ENCODE measurements around the gene OPRL1.
"Not testable (repeated sequence)": the region's sequence is repeated elsewhere in the genome, so short reads cannot be mapped to it uniquely, and the experiment has no call there.

The OPRL1 gene

GRCh38 chr20:64114356-64114971, 34.6 kb downstream of the OPRL1 start:
- in situ Hi-C loops (cut with MboI; ENCODE audit: low sequenced_read_pairs) = no loop called here

DNA sequence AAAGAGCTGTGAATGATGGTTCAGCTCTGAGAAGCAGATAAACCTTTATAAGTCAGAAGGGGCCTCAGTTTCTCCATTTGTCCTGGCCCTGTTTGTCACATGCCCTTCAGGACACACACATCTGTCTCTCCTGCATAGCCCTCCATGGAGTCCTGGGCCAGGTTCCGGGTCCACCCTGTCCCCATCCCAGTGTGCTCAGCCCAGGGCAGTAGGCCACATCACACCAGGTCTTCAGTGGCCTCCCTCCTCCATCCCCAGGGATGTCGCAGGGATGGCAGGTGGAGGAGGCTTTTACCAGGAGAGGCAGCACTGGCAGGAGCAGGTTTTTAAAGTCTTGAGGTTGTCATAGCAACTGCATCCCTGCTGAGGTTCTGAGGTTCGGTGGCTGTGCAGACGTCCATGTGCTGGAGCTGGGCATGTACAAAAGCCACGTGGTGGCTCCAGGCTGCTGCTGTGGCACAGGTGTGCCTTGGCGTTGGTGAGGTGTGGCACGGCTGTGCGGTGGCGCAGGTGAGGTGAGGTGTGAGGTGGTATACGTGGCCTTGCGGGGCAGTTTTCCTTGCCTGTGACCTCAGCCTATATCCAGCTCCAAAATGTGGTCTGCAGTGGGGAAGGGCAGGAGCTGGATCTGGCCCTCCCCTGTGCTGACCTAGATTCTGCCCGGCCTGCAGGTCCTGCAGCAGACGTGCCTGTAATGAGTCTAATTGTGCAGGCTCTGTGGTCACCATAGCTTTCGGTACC, 35.5 kb downstream of the OPRL1 start:
- in situ Hi-C loops (cut with MboI; ENCODE audit: low sequenced_read_pairs) = no loop called here

- in situ Hi-C loops (cut with MboI; ENCODE audit: low sequenced_read_pairs) = no loop called here
Observed at GRCh38 chr20:64116016-64116415, 36.1 kb downstream of the OPRL1 start.

GRCh38 chr20:64116541-64117431, 36.9 kb downstream of the OPRL1 start:
- in situ Hi-C loops (cut with MboI; ENCODE audit: low sequenced_read_pairs) = no loop called here

DNA sequence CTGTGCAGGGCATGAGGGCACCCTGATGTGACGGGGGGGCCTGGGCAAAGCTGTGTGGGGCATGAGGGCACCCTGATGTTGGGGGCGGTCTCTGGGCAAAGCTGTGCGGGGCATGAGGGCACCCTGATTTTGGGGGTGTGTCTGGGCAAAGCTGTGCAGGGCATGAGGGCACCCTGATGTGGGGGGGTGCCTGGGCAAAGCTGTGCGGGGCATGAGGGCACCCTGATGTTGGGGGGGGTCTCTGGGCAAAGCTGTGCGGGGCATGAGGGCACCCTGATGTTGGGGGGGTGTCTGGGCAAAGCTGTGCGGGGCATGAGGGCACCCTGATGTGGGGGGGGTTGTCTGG, 37.5 kb downstream of the OPRL1 start:
- in situ Hi-C loops (cut with MboI; ENCODE audit: low sequenced_read_pairs) = not testable (repeated sequence)

DNA sequence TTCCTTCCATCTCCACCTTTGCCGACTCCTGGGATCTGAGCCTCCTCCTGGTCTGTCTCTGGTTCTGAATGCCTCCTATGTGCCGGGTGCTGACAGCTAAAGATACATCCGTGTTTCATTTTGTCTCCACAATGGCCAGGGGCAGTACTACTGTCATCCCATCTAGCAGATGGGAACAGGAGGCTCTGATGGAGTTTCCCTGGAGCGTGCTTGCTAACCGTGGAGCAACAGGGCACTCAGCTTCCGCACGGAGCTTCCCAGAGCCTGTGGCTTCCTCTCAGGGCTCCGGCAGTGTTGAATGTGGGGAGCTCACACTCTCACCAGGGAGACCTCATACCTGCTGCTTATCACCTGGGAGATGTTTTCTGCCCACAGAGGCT, 39.4 kb downstream of the OPRL1 start:
- in situ Hi-C loops (cut with MboI; ENCODE audit: low sequenced_read_pairs) = no loop called here

DNA sequence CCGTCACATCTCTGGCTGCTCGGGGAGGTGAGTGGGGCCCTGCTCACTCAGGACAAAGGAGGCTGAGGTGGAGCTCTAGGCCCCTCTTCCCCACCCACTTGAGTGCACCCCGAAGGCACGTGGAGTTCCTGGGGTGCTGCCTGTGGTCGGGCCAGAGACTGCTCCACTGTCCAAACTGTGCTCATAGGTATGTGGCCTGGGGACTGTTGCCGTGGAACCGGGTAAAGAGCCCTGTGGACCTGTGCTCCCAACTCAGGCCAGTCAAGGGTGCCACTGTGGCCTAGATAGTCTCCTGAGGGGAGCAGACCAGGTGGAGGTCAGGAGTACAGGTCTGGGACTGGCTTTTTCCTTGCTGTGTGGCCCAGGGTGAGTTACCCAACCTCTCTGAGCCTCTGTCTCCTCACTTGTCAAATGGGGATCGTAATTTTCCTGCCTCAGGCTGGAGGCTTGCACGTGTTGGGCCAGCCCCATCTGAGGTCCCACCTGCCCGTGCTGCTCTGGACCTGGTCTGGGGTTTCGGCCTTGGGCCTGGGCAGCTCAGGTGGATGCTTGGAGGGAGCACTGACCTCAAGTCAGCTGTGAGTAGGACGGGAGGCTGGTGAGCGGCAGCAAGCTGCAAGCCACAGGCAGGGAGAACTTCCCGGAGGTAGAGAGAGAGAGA, 39.9 kb downstream of the OPRL1 start:
- in situ Hi-C loops (cut with MboI; ENCODE audit: low sequenced_read_pairs) = no loop called here

GRCh38 chr20:64121586-64121985, 41.7 kb downstream of the OPRL1 start:
- in situ Hi-C loops (cut with MboI; ENCODE audit: low sequenced_read_pairs) = no loop called here

DNA sequence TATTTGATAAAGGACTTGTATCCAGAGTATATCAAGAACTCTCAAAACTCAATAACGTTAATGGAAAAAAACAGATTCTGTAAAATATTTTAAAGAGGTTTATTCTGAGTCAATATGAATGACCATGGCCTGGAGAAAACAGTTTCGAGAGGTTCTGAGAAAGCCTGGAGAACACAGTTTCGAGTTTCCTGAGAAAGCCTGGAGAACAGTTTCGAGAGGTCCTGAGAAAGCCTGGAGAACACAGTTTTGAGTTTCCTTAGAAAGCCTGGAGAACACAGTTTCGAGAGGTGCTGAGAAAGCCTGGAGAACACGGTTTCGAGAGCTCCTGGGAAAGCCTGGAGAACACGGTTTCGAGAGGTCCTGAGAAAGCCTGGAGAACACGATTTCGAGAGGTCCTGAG, 43.0 kb downstream of the OPRL1 start:
- in situ Hi-C loops (cut with MboI; ENCODE audit: low sequenced_read_pairs) = not testable (repeated sequence)

GRCh38 chr20:64123517-64123916, 43.6 kb downstream of the OPRL1 start:
- in situ Hi-C loops (cut with MboI; ENCODE audit: low sequenced_read_pairs) = not testable (repeated sequence)

DNA sequence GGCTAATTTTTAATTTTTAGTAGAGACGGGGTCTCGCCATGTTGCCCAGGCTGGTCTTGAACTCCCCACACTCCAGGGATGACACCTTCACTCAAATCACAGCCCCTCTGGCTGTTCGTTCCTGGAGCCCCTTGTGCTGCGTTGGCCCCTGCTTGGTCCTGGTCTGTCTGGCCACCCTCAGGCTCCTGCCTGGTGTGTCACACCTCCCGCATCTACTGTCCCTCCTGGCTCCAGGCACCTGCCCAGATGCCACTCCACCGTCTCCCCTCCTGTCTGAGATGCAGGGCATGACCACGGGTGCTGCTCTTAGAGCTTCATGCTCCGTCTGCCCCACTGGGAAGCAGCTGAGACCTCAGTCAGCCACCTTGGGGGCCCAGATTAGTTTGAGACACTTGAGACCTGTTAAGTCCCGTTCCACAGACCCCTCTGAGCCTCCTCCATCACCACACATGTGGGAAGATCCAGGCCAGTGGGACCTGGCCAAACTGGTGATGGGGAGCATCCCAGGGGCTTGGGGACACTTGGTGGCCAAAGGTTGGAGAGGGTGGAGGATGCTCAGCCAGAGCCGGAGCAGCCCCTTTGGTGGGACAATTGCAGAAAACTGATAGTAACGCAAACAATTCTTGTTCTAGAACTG, 49.4 kb downstream of the OPRL1 start:
- in situ Hi-C loops (cut with MboI; ENCODE audit: low sequenced_read_pairs) = no loop called here

DNA sequence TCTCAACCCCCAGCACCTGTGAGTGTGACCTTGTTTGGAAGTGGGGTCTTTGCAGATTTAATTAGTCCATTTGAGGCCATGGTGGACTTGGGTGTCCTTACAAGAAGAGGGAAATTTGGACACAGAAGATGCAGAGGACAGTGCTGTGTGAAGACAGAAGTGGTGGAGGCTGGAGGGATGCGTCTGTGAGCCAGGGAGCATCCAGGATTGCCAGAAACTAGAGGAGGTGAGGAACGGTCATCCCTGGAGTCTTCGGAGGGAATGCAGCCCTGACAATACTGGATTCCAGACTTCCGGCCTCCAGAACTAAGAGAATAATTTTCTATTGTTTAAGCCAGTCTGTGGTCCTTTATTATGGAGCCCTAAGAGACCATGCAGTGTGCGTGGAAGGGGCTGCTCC, 50.4 kb downstream of the OPRL1 start:
- in situ Hi-C loops (cut with MboI; ENCODE audit: low sequenced_read_pairs) = no loop called here

GRCh38 chr20:64130876-64131275, 51.0 kb downstream of the OPRL1 start:
- in situ Hi-C loops (cut with MboI; ENCODE audit: low sequenced_read_pairs) = no loop called here

DNA sequence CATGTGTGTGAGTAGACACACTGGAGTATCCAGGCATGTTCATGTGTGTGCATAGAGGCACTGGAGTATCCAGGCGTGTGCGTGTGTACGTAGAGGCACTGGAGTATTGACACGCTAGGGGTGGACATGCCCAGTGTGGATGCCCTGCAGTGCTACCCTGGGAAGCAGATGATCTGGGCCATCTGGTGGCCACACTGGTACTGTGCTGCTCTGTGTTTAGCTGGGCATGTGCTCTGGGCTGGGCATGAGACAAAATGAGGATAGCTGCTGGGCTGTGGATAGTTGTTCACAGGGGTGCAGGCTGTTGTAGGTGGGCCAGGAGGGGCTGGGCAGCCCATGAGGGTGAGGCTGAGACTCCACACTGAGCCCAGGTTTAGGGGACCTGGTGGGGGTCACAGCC, 51.5 kb downstream of the OPRL1 start:
- in situ Hi-C loops (cut with MboI; ENCODE audit: low sequenced_read_pairs) = no loop called here

GRCh38 chr20:64133951-64134407, 54.1 kb downstream of the OPRL1 start:
- in situ Hi-C loops (cut with MboI; ENCODE audit: low sequenced_read_pairs) = no loop called here

GRCh38 chr20:64134744-64135143, 54.9 kb downstream of the OPRL1 start:
- in situ Hi-C loops (cut with MboI; ENCODE audit: low sequenced_read_pairs) = not testable (repeated sequence)

GRCh38 chr20:64136004-64136710, 56.3 kb downstream of the OPRL1 start:
- in situ Hi-C loops (cut with MboI; ENCODE audit: low sequenced_read_pairs) = no loop called here

- in situ Hi-C loops (cut with MboI; ENCODE audit: low sequenced_read_pairs) = no loop called here
Observed at GRCh38 chr20:64137598-64138031, 57.7 kb downstream of the OPRL1 start.

DNA sequence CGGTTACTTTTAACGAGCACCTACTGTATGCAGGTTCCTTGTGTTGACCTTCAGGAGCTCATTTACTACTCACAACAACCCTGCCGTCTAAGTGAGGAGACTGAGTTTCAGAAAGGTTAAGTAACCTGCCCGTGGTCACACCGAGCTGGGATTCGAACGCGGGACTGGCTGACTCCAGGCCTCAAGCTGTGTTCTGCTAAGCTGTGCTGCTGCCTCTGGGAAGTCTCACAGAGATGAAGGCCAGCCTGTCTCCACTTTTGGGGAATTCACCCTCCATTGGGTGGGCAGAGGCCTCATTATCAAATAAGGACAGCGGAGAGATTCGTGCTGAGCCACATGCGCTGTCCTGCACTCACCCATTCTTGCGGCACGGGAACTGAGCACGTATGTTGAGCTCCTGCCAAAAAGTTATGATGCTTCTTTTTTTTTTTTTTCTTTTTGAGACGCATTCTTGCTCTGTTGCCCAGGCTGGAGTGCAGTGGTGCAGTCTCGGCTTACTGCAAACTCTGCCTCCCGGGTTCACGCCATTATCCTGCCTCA, 58.5 kb downstream of the OPRL1 start:
- in situ Hi-C loops (cut with MboI; ENCODE audit: low sequenced_read_pairs) = no loop called here

Data from HL-60/S4 (cell line).